HG02870 (cell line): ENCODE measurements around the gene AIG1.

Source experiments
- ATAC-seq: cut with Tn5 transposase; IDR thresholded peaks from one replicate; pipeline ENCODE4 v1.9.1; 2021; ENCODE audit warnings: mild to moderate bottlenecking, moderate library complexity; ENCODE audit not compliant: unreplicated experiment

AIG1 gene

DNA sequence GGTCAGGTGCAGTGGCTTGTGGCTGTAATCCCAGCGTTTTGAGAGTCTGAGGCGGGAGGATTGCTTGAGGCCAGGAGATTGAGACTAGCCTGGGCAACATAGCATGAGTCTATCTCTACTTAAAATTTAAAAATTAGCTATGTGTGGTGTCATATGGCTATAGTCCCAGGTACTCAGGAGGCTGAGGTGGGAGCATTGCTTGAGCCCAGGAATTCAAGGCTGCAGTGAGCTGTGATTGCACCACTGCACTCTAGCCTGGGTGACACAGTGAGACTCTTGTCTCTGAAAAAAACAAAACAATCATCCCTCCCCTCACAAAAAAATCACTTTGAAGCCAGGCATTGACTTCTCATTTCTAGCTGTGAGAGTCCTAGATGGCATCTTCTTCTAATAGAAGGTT, 32.1 kb downstream of the AIG1 start:
- no peak for ATAC-seq

DNA sequence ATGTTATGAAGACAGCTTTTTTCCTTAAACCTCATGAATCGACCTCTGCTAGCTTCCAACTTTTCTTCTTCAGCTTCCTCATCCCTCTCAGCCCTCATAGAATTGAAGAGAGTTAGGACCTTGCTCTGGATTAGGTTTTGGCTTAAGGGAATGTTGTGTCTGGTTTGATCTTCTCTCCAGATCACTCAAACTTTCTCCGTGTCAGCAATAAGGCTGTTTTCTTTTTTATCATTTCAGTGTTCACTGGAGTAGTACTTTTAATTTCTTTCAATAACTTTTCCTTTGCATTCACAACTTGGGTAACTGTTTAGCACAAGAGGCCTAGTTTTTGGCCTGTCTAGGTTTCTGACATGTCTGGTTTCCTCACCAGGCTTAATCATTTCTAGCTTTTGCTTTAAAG, 32.6 kb downstream of the AIG1 start:
- ATAC-seq = no peak

DNA sequence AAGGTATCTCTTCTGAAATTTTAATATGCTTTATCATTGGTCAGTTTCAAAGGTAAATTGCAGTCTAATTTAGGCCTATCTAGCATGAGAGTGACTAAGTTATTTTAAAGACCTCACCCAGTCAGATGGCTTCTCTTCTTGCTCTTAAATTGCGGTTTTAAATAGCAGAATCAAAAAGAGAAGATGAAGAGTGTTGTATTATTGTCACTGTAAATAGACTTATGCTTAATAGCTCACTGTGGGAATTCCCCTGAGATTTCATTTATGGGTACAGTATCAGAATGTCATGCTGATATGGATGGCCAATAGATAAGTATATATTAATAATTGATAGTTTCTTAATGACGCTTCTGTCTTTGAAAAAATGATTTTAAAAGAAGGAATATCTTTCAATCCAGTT, 35.7 kb downstream of the AIG1 start:
- ATAC-seq = no peak

DNA sequence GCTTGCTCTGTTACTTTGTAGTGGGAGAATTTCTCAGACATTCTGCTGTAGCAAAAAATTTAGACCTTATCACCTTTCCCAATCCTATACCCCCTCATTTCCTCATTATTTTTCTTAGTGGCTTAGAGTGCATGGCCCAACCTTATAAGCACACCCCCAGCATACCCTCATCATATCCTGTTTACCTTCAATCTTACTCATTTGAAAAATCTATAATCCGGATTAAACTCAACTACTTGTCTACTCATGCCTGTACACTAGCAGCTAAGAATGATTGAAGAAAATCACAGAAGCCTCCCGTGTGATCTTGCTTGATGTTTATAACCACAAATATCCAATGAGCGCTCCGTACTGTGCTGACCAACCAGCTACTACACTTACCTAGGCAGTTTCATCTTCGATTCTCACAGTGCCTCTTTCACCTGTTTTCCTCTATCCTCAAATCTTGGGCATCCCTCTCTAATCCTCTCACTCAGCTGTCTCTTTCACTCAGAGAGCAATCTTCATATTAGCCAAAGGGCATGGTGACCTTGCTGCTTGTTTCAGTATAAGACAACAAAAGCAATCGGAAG, 36.6 kb downstream of the AIG1 start:
- peak; percentile 2 for ATAC-seq

DNA sequence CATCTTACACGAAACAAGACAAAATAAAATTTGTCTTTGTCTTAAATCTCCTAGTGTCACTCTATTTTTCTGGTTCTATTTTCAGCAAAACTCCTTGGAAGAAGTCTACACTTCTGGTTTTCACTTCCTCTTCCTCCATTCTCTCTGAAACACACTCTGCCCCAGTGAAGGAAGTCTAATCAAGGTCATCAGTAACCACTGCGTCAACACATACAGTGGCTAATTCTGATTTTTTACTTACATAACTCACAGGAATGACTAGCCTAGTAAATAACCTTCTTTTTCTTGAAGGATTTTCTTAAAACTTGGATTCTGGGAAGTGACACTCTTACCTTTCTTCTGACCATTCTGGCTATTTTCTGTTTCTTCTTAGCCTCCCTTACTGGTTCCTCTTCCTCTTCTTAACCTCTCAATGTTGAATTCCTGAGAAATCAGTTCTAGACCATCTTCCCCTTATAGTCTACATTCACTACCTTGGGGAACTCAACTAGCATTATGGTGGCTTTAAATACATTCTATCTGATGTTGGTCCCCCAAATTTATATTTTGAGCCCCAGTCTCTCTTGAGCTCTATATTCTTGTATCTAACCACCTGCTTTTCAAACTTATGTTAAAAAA, 37.5 kb downstream of the AIG1 start:
- peak; percentile 94 for ATAC-seq

DNA sequence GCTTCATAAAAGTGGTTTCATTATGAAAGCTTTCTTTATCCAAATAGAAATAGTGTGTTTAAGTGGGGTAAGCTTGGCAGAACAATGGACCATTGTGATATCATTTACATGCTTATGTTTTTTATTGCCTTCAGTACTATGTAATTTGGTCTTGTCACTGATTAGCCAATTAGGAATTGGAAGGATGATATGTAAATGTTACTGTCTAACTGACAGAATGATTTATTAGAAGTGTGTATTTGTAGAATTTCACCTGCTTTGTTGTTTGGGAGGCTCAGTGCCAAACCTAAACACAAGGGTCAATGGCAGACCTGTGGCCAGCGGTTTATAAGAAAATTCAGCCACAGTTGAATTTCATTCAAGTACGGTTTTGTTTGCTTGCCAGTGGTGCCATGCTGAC, 39.0 kb downstream of the AIG1 start:
- no peak for ATAC-seq

DNA sequence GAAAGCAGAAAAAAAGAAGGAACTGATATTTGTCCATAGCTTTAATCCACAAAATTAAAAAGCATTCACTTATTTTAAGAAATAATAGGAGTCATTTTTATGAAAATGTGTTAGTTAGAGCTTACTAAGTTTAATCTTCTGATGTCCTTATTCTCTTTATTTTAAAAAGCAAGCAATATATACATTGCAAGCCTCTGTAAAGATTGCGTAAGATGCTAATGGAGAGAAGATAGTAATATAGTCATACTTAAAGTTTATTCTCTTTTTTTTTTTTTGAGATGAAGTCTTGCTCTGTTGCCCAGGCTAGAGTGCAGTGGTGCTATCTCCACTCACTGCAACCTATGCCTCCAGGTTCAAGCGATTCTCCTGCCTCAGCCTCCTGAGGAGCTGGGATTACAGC, 39.7 kb downstream of the AIG1 start:
- ATAC-seq = no peak

DNA sequence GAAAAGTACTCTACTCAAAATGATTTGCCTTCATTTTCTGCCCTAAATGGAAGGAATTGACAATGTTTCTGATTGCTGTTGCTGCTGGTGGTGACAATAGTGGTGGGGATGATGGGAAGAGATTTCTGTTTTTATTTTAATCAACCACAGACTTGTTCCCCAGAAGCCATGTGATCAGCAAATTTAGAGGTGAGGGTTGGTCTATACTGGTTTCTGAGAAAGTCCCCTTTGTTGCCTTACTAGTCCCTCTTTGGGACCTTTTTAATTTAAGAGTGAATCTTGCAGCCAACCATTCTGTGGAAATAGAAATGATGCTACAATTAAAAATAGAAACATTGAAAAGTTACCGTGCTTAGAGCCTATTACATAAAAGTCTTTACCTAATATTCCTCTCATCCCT, 43.2 kb downstream of the AIG1 start:
- ATAC-seq = no peak

DNA sequence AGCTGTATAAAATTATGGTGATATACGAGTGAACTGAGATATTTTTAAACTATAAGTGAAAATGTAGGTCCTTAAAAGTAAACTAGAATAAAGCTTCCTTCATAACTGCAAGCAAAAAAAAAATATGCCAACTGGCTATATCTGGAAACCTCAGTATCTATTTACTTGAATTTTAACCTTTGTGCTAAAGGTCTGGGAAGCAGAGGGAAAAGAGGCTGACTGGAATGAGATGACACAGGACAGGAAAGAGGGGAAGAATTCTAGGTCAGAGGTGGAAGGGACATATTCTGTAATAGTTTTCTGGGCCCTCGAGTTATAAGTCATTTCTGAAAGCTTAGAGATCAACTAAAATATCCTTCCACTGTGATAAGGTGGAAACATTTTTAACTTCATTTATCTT, 46.8 kb downstream of the AIG1 start:
- ATAC-seq = no peak

DNA sequence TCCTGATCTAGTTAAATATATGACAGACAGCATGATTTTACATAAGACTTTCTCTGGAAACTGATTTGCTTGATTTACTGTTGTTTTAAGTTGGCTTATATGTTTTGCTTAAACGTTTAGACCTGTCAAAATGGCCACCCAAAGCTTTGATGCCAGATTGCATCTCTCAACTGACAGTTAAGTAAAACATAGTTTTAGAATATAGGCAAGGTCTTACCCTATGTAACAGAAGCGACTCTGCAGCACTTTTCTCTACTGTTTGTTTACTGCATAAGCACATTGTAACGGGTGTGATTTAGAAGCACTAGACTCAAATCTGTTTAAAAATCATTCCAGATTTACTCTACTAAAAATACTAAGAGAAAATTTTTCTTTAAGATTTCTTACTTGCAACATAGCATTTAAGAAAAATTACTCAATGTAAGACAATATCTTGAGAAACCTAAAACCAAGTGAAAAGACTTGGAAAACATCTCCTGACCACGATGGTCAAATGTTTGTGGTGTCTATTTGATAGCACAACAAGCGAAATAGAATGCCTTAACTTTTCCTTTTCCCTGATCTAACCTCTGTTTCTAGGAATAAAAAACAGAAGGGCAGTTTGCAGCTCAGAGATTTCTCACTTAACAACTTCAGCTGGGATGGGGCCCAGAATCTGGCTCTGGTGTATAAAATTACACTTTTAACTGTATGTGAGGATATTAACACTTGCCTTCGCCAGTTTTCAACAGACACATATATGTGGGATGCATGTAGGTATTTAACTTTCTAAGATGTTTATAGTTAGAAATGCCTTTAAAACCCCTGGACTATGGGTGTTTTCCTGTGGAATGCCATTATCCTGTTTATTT, 47.4 kb downstream of the AIG1 start:
- ATAC-seq = no peak

DNA sequence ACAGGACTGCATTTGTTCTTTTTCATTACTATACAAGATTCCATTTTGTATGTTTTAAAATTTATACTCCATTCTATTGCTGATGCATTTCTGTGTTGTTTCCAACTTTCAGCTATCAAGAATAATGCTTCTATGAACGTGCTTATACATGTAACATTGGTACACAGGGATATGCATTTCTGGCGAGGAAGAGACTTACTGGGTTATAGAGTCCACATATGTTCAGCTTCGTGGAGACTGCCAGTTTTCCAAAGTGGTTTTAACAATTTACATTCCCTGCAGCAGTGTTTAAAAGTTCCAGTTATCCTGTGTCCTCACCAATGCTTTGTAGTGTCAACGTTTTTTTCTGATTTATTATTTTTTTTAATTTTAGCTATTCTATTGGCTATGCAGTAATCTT, 48.5 kb downstream of the AIG1 start:
- no peak for ATAC-seq

DNA sequence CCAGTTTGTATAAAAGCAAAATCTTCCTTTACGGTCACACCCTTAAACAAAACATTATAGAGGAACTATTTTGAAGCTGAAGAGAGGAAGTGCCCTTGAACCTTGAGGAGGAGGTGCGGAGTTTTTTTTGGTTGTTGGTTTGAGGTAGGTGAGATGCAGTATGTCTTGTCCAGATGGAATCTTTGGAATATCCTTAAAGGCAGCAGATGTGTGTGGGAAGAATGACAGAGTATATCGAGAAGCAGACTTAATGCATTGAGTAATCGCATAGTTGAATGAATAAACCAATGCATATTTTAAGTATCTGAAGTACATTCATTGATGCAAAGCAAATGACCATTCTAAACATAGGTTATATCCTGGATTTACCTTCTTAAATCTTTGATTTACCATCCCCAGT, 49.9 kb downstream of the AIG1 start:
- no peak for ATAC-seq

DNA sequence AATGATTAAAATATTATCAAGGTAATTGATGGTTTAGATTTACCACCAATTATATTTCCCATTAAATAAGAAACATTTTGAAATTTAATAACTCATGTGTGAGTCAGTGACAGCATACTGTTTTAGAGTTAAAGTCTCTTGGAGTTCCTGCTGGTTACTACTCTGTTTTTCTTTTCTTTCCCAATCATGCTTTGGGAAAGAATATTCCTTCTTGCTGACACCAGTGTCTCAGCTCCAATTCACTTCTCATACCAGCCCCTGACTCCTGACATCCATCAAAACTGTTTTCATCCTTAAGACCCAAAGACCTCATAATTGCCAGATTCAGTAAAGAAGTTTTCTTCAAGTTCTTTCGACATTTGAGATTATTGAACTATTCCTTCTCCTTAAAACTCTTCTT, 50.3 kb downstream of the AIG1 start:
- ATAC-seq = no peak

DNA sequence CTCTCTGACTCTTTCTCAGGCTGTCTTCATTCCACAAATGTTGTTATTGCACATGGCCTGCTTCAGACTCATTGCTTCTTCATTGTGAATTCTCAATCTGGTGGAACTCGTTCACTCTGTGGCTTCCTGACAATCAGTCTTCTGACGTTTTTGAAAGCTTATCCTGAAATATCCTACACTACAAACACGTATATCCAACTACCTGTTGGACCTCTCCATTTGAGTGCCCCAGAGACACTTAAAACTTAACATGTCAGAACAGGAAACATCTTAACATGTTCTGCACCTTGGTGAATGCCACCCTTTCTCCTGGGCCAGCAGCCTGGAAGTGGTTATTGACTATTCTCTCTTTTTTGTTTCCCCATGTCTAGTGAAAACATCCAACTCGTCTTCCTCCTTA, 50.8 kb downstream of the AIG1 start:
- no peak for ATAC-seq

DNA sequence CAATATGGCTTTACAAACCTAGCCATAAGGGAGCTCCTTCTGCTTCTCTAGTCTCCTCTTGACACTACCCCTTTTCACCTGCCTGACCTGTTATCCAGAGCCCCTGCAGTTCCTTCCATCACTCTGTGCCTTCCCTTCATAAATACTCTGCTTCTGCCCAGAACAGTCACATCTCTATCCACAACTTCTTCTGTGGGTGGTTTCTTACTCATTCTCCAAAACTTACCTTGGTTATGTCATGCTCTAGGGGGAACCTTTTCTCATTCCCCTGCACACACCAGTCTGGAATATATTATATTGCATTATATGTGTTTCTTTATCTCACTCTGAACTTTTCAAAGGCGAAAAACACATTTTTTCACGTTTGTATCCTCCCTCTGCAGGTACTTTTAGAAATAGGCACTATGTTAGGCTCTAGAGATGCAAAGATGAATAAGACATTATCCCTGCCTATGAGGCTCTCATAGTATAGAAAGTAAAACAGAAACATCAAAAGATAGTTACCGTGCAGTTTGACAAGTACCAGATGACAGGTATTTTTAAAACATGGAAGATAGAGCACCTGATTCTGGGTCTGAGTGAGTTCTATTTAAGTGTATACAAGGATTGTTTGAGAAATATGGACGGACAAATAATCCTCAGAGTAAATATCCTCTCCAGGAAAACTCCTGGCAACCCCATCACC, 51.5 kb downstream of the AIG1 start:
- ATAC-seq = peak; percentile 72

DNA sequence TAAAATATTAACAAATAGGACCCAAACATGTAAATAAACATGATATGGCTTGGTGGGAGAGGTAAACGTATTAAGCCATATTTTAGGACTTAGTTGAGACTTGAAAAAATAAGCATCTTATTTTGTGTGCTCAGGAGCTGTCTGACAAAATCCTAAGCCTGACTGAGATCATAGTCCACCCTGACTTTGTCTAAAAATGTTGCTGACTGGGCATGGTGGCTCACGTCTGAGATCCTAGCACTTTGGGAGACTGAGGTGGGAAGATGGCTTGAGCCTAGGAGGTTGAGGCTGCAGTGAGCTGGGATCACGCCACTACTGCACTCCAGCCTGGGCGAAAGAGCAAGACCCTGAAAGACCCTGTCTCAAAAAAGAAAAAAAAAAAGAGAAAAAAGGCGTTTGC, 52.1 kb downstream of the AIG1 start:
- no peak for ATAC-seq

DNA sequence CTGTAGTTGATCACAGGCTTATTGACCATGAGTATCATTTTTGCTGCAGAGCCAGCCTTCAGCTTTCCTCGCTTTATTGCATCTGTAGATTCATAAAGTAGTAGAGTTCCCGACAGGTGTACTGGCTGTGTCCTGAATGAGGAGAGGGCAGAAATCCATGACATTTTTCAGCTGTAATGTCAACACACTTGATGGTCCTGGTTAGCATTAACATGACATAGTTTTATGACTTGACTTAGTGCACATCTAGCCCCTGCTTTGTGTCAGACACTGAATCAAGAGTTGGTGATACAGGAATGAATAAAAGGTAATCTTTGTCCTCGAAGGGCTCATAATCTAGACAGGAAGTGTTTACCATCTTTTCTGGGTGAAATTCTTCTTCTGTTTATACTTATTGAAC, 55.0 kb downstream of the AIG1 start:
- ATAC-seq = no peak

DNA sequence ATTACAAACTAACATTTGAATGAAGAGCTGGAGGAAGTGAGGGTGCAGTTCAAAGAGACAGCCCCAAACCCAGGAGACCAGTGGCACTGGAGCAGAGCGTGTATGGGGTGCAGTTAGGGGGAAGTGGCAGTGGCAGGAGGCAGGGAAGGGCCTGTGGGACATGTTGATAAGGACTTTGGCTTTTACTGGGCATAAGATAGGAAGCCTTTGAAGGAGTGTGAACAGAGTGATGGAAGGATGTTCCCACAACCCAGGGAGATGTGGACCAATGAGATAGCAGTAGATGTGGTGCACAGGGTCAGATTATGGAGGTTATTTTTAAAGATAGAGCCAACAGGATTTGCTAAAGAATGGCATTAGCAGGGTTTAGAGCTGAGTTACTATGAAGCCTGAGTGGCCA, 56.4 kb downstream of the AIG1 start:
- ATAC-seq = no peak

DNA sequence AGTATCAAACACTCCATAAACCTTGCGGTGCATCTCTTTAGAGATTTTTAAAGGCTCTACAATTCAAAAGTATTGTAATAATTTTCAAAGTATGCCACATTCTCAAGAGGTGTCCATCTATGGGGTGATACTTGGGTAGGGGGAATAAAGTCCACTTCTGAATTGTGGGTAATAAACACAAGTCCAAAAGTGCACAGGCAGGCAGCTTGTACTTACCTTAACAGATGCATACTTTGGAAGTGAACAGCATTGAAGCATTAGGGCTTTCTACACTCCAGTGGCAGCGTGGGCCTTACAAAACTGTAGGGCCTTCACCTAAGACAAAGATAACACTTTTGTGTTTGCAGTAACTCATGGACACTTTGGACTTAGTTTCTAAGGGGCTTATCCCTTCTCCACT, 58.6 kb downstream of the AIG1 start:
- no peak for ATAC-seq

DNA sequence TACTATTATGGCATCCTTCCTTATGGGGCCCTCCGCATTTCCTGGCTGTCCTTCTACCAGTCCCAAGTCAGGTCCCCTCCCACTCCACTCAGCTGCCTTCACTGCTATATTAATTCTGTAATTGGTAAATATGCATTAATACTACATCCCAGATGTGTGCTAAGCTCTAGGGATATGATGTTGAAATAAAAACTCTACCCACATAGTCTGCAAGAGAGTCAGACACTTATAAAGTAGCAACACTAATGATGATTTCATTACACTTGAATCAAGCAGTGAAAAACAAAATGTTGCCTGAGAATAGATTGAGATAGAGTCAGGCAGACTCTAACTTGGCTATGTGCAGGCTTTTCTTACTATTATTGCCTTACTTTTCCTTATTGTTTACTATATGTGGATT, 62.4 kb downstream of the AIG1 start:
- ATAC-seq = no peak

DNA sequence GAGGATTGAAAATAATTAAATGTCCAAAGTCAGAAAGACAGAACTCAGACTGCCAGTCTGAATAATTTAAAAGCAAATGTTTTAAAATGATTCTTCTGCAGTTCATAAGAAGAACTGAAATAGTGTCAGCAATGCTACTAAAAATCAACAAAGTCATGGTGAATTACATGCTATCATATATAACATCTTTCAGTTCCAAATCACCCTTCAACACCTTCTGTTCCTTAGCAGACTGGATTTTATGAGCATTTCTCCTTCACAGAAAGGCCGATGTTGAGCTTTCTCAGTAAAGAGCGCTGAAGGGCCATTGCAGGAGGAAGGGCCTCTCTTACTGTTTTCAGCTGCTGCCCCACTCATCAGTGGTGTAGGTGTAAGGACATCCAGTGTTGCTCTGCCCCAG, 63.3 kb downstream of the AIG1 start:
- no peak for ATAC-seq

DNA sequence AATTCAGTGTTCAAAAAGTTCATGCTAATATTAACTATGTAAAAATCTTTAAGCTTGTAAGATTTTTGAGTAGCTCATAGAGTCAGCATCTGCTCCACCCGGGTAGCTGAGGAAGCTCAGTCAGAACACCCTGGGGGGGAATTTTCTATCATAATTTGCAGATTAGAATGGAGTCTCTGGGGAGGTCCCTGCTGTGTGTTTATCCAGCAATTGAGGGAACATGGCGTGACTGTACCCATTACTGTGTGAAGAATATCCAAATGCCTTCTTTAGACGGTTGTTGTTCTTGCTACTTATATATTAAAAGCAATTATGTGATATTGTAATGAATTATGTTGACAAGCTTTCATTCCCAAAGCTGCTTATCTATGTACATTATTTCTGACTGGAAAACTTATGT, 64.8 kb downstream of the AIG1 start:
- ATAC-seq = no peak
